Loucy (cell line): Measurements from ENCODE around the gene PNLIPRP1.

Experiments used
- CTCF ChIP-seq: fragments of 200-600 bp; sonication (generic); conservative IDR thresholded peaks from 2 replicates; pipeline ENCODE4 v1.5.1; 2014; ENCODE audit warnings: mild to moderate bottlenecking, antibody characterized with exemption, low read length
- EZH2phosphoT487 ChIP-seq: fragments of 200-600 bp; IDR thresholded peaks from 2 replicates; pipeline ENCODE4 v1.6.1; 2018; ENCODE audit warnings: antibody characterized with exemption, mild to moderate bottlenecking, moderate library complexity, borderline replicate concordance

GRCh38 chr10:116607336-116607735 is 16.6 kb downstream of the PNLIPRP1 start:
- TF ChIP-seq CTCF (no peak), EZH2phosphoT487 (no peak)
